GM18873 (cell line): Measurements from ENCODE around the gene FUT6.

Source experiments
- ATAC-seq: cut with Tn5 transposase; IDR thresholded peaks from one replicate; pipeline ENCODE4 v1.9.1; 2021; ENCODE audit warnings: mild to moderate bottlenecking, moderate library complexity, moderate number of reproducible peaks; ENCODE audit not compliant: unreplicated experiment, low FRiP score

The FUT6 gene

DNA sequence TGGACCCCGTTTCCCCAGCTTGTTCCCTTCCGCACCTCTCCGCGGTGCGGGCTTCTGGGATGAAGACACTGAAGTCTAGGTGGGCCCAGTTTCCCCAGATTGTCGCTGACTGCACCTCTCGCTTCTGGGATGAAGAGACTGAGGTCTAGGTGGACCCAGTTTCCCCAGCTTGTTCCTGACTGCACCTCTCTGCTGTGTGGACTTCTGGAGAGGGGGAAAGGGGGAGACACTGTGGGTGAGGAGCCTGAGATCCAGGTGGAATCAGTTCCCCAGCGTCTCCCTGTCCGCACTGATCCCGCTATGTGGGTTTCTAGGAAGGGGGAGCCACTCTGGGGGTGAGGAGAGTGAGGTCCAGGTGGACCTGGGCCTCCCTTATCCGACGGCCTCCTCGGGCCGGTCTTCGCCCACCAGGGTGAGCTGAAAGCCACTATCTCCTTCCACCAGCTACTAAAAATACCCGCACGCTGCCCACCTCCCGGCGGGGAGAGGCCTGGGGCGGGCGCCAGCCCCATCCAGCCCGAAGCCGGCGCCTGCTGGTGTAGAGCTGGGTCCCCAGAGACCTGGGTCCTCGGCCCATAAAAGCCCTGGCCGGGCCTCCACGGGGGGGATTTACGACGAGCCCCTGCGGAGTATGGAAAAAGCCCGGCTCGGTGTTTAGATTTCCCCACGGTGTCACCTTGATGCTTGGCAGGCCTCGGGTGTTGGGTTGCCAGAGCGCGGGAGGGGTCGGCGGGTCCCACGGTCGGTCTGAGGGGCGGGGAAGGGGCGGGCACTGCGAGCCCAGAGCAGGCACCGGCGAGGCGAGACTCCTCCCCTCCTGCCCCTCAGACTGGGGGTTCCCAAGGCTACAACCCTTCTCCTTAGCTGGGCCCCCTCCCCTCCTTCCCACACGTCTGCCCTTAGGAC is 10.6 kb downstream of the FUT6 start:
- ATAC-seq = no peak

DNA sequence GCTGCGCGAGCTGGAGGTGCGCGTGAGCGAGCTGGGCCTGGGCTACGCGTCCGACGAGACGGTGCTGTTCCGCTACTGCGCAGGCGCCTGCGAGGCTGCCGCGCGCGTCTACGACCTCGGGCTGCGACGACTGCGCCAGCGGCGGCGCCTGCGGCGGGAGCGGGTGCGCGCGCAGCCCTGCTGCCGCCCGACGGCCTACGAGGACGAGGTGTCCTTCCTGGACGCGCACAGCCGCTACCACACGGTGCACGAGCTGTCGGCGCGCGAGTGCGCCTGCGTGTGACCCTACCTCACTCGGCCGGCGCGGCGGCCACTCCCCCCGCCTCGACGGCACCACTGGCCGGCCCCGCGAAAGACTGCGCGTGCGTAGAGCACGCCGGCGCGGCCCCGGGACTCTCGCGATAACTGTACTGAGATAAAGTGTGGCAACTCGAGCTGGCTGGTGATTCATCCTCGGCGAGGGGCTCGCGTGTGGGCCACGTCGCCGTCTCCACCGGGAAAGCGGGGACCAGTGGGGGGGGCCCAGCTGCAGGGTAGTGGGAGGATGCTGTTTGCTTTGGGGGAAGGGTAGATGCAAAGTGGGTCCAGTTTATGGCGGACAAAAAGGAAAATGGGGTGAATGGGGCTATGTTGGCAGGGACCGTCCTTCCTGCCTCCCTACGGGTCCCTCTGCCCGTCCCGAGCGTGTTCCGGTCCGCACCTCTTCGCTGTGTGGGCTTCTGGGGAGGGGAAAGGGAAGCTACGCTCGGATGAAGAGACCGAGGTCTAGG is 11.4 kb downstream of the FUT6 start:
- peak; percentile 66 for ATAC-seq

DNA sequence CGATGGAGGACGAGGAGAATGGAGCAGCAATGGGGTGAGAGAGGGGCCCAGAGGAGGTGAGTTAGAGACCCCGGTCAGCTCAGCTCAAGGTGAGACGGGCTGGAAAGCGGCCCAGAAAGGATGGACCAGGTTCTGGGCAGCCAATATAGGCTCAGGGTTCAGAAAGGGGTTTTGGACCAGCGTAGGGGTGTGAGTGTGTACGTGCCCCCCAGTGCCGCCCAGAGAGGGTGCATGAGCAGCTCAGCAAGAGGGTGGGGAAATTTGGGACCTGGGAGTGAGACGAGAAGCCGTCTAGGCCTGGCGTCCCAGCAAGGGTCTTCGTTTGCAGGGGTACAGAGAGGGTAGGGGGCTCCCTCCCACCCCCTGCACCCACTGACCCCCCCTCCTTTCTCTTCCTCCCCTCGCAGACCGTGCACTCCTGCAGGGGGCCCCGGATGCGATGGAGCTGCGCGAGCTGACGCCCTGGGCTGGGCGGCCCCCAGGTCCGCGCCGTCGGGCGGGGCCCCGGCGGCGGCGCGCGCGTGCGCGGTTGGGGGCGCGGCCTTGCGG is 12.1 kb downstream of the FUT6 start:
- ATAC-seq = no peak

DNA sequence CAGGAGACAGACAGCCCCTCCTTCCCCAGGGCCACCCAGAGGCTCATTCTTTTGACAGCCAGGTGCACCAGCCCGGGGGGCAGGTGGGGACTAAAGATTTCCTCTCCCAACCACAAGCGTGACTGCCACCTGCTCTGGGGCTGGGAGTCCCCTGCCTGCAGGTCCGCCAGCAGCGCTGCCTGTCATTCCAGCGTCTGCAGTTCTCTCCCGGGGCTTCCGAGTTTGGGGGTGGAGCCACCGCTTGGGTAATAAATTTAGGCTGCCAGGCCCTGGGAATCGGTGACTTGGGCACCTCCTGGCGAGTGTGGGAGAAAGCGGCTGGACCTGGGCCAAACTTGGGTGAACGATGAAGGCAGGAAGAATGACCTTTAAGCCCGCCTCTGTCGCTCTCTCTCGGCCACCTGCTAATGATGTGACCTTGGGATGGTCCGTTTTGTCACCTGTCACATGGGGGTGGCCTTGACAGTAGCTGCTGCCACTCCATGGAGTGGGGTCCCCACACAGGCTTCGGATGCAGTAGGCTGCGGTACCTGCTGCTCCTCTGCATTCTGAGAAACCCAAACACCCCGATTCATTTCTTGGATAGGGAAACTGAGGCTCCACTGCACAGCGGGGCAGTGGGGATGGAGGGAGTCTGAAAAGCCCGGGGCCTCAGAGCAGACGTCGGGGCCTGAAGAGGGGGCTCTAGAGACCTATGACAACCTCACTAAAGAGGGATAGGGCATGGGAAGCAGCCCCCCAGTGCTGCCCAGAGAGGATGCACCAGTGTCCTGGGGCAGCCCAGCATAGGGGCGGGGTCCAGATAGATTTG is 12.8 kb downstream of the FUT6 start:
- no peak for ATAC-seq

DNA sequence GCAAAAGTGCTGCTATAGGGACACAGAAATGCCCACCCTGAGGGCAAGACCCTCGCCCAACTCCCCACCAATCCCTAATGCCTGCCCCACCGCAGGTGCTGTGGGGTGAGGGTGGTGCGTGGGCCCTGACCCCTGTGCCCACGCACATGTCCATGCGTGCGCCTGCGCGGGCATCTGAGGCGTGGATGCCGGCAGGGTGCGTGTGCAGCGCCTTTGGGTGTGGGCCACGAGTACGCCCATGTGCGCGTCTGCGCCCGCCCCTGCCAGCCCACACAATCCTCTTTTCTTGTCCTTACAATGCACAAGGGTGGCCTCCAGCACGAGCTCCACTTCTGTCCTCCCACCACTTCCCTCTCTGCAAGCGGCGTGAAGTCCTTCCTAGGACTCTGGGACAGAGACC is 14.3 kb downstream of the FUT6 start:
- no peak for ATAC-seq

DNA sequence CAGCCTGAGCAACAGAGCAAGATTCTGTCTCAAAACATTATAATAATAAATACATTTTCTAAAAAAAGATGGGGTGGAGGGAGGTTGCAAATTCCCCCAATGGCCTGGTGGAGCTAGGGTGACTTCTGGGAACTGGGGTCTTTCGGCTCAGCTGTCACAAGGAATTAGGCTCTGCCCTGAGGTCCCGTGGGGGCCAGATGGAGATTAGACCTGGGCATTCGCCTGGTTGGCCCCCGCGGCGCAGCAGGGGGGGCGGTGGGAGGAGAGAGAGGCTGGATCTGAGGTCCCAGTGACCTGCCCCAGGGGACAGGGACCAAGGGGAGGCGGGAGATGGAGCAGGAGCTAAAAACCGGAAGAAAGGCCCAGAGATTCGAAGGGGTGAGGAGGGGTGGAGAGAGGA is 14.8 kb downstream of the FUT6 start:
- ATAC-seq = no peak

DNA sequence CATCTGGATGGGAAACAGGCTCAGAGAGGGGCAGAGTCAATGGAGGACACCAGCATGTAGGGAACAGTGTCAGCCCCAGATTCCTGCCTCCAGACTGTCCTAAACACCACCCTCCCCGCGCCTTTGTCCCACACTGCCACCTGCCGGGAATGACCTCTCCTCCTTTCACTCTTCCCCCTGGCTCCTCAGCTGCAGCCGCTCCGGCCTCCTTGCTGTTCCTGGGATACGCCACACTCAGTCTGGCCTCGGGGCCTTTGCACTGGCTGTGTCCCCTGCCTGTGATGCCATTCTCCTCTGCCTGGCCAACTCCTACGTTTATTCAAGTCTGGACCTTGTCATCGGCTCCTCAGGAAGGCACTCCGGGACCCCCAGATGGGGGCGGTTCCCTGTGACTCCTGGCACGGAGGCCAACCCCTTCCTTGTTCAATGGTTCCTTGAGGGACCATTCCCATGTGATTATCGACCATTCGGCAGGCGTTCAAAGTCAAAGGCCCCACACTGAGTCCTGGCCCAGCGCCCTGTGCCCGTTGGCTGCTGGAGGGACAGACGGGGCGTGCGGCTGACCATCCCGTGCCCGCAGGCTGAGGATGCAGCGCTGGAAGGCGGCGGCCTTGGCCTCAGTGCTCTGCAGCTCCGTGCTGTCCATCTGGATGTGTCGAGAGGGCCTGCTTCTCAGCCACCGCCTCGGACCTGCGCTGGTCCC is 15.8 kb downstream of the FUT6 start:
- ATAC-seq = no peak

DNA sequence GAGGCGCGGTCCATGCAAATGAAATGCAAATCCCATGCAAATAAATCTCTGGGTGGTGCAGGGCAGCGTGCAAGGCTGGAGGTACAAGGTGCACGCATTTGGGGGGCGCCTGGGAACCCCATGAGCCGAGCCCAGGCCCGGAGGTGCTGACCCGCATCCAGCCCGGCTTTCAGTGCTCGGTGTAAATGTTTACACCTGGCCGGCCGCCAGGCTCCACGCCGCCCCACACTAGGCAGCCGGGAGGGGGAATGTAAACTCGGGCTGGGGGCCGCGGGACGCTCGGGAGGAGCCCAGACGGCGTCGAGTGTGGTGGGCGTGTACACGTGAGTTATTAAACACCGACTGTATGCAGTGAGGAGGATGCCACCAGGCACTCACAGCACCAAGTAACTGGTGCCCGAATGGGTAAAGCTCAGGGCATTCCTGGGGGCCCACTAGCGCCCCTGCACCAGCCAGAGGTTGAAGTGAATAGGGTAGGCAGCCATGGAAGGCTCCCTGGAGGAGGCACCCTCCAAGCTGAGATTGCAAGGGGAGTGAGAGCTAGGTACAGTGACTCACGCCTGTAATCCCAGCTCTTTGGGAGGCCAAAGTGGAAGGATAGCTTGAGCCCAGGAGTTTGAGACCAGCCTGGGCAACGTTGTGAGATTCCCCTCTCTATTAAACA is 17.2 kb downstream of the FUT6 start:
- ATAC-seq = no peak

DNA sequence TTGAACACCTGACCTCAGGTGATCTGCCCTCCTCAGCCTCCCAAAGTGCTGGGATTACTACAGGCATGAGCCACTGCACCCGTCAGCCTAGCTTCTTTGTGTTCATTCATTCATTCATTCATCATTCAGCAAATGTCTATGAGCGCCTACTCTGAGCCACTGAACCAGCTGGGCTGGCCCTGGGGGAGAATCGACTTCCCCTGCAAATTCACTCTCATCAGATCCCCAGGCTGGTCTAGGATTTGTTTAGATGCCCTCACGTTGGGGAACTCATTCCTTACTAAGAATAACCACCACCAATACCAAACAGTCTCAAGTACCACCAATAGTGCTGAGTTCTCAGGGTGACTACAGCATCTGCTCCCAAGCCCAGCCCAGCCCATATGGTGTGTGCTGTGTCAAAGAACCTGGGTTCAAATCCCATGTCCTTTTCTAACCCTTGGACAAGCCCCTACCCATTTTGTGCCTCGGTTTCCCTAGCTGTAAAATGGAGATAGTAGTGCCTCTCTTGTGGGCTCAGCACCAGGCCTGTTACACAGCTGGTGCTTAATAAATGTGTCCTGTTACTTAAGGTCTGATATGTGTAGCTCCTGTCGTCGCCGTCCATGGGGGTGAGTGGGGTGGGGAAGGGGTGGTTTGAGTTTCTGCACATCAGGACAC is 17.9 kb downstream of the FUT6 start:
- ATAC-seq = no peak

DNA sequence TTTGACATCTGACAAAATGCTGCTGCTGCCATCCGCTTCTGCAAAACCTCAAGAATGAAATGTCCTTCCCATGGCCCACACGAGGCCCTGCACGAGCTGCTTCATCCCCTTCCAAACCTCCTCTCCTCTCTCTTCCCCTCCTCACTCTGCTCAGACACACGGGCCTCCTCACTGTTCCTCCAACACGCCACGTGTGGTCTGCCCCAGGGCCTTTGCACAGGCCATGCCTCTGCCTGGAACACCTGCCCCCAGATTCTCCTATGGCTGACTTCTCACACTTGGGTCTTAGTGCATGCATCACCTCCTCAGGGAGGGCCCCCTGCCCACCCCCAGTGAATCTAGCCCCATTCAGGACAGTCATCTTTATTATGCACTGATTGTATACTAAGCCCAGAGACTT is 18.7 kb downstream of the FUT6 start:
- no peak for ATAC-seq

DNA sequence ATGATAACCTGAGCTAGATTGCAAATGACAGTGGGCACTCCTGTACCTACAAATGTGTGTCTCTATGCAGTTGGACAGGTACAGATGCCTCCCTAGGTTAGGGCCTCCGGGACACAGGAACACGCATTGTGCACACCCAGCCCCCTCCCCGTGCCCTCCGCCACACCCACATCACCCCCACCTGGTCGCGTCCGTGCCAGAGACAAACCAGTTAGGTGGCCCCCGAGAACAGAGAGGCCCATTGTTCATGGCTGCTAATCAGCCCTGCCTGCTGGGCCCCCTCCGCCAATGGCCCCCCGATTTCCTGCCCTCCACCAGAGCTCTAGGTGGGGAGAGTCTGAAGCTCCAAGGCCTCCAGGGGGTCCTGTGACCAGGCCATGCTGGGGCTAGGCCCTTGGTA is 20.9 kb downstream of the FUT6 start:
- ATAC-seq = no peak

DNA sequence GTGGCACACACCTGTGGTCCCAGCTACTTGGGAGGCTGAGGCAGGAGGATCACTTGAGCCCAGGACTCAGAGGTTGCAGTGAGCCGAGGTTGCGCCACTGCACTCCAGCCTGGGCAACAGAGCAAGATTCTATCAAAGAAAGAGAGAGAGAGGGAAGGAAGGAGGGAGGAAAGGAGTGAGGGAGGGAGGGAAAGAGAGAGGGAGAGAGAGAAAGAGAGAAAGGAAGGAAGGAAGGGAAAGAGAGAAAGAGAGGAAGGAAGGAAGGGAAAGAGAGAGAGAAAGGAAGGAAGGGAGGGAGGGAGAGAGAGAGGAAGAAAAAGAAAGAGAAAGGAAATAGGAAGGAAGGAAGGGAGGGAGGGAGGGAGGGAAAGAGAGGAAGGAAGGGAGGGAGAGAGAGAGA is 22.3 kb downstream of the FUT6 start:
- no peak for ATAC-seq

DNA sequence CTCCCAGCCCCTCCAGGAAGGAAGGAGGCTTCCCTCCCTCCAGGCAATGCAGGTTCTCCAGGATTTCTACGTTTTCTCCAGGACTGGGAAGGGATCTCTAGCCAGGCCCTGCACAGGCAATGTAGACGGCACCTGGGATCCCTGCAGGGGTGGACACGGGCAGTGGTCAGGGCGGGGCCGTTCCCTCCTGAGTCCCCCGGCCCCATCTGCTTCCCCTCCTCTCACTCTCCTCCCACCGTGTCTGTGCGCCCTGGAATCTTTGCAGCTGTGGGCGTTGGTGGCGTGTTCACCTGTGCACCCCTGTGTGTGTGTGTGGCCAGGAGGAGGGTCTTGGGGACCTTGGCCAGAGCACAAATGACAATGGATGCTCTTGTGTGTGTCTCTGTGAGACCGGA is 24.7 kb downstream of the FUT6 start:
- ATAC-seq = no peak

DNA sequence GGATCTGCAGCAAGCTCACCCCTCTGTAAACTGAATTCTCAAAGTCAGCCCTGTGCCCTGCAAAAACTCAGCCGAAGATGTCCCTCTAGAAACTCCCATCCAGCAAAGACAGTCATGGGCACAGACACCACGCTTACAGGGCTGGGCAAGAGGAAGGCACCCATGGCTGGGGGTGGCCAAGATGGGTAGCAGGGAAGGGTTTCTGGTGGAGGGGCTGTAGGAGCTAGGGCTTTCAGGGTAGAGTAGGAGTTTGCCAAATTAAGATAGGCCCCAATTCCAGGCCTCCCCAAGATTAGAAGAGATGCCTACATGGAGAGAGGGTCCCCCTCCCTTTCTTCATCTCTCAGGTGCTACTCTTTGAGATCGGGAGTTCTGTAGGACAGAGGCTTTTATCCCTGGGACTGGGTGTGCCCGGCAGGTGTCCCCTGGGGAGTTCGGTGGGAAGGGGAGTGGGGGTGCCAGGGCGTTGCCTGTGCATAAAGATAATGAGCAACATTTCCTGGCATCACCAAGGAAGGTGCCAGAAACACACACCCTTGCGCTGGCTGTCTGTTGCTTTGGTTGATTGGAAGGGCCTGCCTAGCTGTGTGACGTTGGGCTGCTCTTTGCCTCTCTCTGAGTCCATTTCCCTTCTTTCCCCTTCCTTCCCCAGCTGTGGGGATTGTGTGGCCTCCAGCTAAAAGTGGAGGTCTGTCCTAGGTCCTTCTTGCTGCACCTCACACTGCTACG is 25.2 kb downstream of the FUT6 start:
- ATAC-seq = no peak

DNA sequence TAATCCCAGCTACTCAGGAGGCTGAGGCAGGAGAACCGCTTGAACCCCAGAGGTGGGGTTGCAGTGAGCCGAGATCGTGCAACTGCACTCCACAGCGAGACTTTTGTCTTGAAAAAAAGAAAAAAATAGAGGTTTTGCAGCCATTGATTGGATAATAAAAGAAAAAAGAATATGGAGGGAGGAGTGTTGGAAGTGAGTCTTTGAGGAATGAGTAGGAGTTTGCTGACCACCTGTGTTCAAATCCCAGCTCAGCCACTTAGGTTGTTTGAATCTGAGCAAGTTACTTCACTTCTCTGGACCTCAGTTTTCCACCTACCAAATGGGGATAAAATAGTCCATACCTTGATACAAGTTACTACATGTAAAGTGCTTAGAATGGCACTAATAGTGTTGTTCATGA is 28.4 kb downstream of the FUT6 start:
- ATAC-seq = no peak

DNA sequence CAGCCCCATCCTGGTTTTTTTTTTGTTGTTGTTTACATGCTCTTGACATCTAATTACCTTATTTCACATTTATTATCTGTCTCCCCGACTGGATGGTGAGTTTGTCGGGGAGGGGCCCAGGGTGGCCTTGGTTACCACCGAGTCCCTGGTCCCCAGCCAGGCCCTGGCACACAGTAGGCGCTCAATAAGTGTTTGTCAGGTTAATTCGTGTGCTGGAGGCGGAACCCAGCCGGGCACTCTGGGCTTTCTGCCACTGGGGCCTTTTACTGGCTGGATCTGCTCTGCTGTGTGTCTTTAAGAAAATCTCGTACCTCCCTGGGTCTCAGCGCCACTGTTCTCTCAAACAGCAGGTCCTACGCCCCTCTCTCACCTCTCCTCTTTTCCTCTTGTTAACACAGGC is 30.0 kb downstream of the FUT6 start:
- no peak for ATAC-seq

DNA sequence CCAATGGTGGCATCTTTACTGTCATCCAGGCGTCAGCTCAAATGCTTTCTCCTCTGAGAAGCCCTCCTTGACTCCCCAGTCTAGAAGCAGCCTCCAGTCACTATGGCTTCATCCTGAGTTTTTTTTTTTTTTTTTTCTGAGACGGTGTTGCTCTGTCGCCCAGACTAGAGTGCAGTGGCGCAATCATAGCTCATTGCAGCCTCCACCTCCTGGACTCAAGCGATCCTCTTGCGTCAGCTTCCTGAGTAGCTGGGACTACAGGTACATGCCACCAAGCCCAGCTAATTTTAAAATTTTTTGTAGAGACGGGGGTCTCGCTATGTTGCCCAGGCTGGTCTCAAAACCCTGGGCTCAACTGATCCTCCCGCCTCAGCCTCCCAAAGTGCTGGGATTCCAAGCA is 30.4 kb downstream of the FUT6 start:
- ATAC-seq = no peak

DNA sequence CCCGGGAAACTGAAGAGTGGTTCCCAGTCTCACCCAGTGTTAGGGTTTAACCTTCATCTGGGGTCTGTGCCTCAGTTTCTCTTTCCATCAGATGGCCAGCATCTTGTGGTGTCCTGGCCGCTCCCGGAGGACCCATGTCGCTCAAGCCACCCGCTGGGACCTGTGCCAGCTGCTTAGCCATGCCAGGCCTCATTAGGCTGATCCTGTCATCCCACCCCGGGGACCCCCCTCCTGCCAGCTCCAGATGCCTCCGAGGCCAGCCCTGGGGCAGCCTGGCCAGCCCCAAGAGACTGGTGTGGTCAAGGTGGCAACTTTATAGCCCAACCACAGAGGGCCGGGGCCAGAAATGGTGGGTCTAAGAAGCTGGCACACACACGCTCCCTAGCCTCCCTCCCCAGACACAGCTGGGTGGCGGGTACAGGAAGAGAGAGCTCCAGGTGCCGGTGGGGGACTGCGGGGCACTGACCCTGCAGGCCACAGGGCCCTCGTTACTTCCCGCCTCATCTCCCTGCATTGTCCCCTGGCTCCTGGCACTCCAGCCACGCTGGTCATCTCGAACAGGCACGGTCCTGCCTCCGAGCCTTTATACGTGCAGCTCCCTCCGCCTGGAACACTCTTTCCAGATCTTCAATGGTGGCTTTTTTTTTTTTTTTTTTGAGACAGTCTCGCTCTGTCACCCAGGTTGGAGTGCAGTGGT is 31.2 kb downstream of the FUT6 start:
- no peak for ATAC-seq
